Measurements from ENCODE around the gene HS1BP3.

Gene HS1BP3

GRCh38 chr2:20656561-20656960 lies 5.7 kb upstream of the HS1BP3 start:
- Histone ChIP-seq H3K9me3 (ENCODE audit: insufficient read depth, low read depth, low read length) (no peaks in the 10 kb centered on the region), H3K9ac (ENCODE audit: low read depth, low read length) (no peak overlapping the region), H3K27me3 (ENCODE audit: insufficient read depth, low read length) (peaks cover 26% of the 10 kb centered on the region), H3K27ac (ENCODE audit: low read length) (no peak overlapping the region), H3K36me3 (ENCODE audit: insufficient read depth, low read depth, low read length) (no peaks in the 10 kb centered on the region), H3K4me1 (ENCODE audit: insufficient read depth, low read length) (peaks cover 6% of the 10 kb centered on the region; the same call in 1 of the 2 replicates), H3K4me3 (ENCODE audit: low read length) (no peak overlapping the region)

DNA sequence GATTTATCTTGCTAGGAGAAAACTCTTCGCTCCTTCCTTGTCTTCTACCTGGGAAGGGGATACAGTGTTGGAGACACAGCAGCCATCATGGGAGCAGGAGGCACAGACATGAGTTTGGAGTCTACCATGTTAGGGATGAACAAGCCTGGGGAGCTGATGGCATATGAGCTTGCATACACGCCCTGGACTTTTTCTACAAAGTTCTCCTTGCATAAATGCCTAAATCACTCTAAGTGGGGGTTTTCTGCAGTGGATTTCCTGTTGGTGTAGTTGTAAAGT lies 3.6 kb upstream of the HS1BP3 start:
- H3K36me3 ChIP-seq (ENCODE audit: insufficient read depth, low read depth, low read length), result no peaks in the 10 kb centered on the region
- H3K27me3 ChIP-seq (ENCODE audit: insufficient read depth, low read length), result peaks cover 22% of the 10 kb centered on the region
- H3K27ac ChIP-seq (ENCODE audit: low read length), result no peak overlapping the region
- H3K9ac ChIP-seq (ENCODE audit: low read depth, low read length), result no peak overlapping the region
- no peaks in the 10 kb centered on the region for H3K9me3 ChIP-seq (ENCODE audit: insufficient read depth, low read depth, low read length)
- peaks cover 14% of the 10 kb centered on the region; the same call in 1 of the 2 replicates for H3K4me1 ChIP-seq (ENCODE audit: insufficient read depth, low read length)
- H3K4me3 ChIP-seq (ENCODE audit: low read length), result no peak overlapping the region

GRCh38 chr2:20653695-20654534 lies 3.0 kb upstream of the HS1BP3 start:
- H3K4me1 ChIP-seq (ENCODE audit: insufficient read depth, low read length), result peaks cover 14% of the 10 kb centered on the region; the same call in 1 of the 2 replicates
- no peaks in the 10 kb centered on the region for H3K36me3 ChIP-seq (ENCODE audit: insufficient read depth, low read depth, low read length)
- no peak overlapping the region for H3K27ac ChIP-seq (ENCODE audit: low read length)
- H3K4me3 ChIP-seq (ENCODE audit: low read length), result no peak overlapping the region
- no peaks in the 10 kb centered on the region for H3K9me3 ChIP-seq (ENCODE audit: insufficient read depth, low read depth, low read length)
- no peak overlapping the region for H3K9ac ChIP-seq (ENCODE audit: low read depth, low read length)
- H3K27me3 ChIP-seq (ENCODE audit: insufficient read depth, low read length), result peaks cover 20% of the 10 kb centered on the region

- Histone ChIP-seq H3K27me3 (ENCODE audit: insufficient read depth, low read length) (peaks cover 20% of the 10 kb centered on the region), H3K27ac (ENCODE audit: low read length) (no peak overlapping the region), H3K9me3 (ENCODE audit: insufficient read depth, low read depth, low read length) (no peaks in the 10 kb centered on the region), H3K36me3 (ENCODE audit: insufficient read depth, low read depth, low read length) (no peaks in the 10 kb centered on the region), H3K4me1 (ENCODE audit: insufficient read depth, low read length) (peaks cover 14% of the 10 kb centered on the region; the same call in 1 of the 2 replicates), H3K9ac (ENCODE audit: low read depth, low read length) (no peak overlapping the region), H3K4me3 (ENCODE audit: low read length) (no peak overlapping the region)
Measured at GRCh38 chr2:20652673-20653575, 2.0 kb upstream of the HS1BP3 start.

GRCh38 chr2:20652141-20652540 lies 1.2 kb upstream of the HS1BP3 start:
- no peak overlapping the region for H3K9ac ChIP-seq (ENCODE audit: low read depth, low read length)
- H3K36me3 ChIP-seq (ENCODE audit: insufficient read depth, low read depth, low read length), result no peaks in the 10 kb centered on the region
- peaks cover 20% of the 10 kb centered on the region for H3K27me3 ChIP-seq (ENCODE audit: insufficient read depth, low read length)
- H3K9me3 ChIP-seq (ENCODE audit: insufficient read depth, low read depth, low read length), result no peaks in the 10 kb centered on the region
- no peak overlapping the region for H3K27ac ChIP-seq (ENCODE audit: low read length)
- H3K4me1 ChIP-seq (ENCODE audit: insufficient read depth, low read length), result peaks cover 14% of the 10 kb centered on the region; the same call in 1 of the 2 replicates
- no peak overlapping the region for H3K4me3 ChIP-seq (ENCODE audit: low read length)

DNA sequence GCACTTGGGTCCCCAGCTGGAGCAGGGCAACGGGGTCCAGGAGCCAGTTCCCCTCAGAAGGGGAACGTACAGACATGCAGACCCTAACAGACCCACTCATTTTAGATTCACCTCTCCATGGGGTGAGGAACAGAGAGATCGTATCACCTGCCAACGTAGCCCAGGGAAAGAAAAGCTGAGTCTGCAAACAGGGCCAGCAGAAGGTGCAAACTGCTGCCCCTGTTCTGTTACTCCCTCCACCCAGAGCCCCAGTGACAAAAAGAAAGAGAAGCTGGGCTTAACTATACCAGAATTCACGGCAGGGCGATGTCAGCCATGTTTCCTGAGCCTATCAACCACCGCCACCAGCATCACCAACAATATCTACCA lies 817 bp upstream of the HS1BP3 start:
- no peaks in the 10 kb centered on the region for H3K36me3 ChIP-seq (ENCODE audit: insufficient read depth, low read depth, low read length)
- no peaks in the 10 kb centered on the region for H3K9me3 ChIP-seq (ENCODE audit: insufficient read depth, low read depth, low read length)
- peaks cover 14% of the 10 kb centered on the region; the same call in 1 of the 2 replicates for H3K4me1 ChIP-seq (ENCODE audit: insufficient read depth, low read length)
- H3K9ac ChIP-seq (ENCODE audit: low read depth, low read length), result peak overlapping the region; percentile 84; the same call in 1 of the 2 replicates
- peak overlapping the region; percentile 86 for H3K4me3 ChIP-seq (ENCODE audit: low read length)
- H3K27me3 ChIP-seq (ENCODE audit: insufficient read depth, low read length), result peaks cover 20% of the 10 kb centered on the region
- no peak overlapping the region for H3K27ac ChIP-seq (ENCODE audit: low read length)

DNA sequence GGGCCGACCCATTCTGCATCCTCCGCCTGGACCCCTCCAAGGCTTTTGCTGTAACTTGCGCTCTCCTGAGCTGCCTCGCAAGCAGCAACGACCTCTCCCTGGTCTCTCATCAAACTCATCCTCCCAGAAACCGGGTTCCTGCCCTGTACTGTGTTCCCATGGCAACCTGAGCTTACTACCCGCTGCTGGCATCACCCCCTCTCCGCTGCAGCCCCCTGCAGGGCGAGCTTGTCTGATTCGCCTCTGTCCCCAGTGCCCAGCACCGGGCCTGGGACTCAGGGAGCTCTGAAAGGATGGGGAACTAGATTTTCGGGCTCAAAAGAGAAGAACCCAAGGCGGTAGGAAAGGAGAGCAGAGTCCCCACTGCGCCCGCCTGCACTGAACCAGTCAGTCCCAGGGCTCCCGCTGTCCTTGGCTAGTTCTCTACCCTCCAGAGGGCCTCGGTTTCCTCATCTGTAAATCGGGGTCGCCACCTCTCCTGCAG lies 463 bp downstream of the HS1BP3 start:
- Histone ChIP-seq H3K27me3 (ENCODE audit: insufficient read depth, low read length) (peaks cover 20% of the 10 kb centered on the region), H3K9me3 (ENCODE audit: insufficient read depth, low read depth, low read length) (no peaks in the 10 kb centered on the region), H3K9ac (ENCODE audit: low read depth, low read length) (peak overlapping the region; percentile 78), H3K4me1 (ENCODE audit: insufficient read depth, low read length) (peaks cover 8% of the 10 kb centered on the region; the same call in 1 of the 2 replicates), H3K36me3 (ENCODE audit: insufficient read depth, low read depth, low read length) (no peaks in the 10 kb centered on the region), H3K4me3 (ENCODE audit: low read length) (peak overlapping the region; percentile 86), H3K27ac (ENCODE audit: low read length) (no peak overlapping the region)

GRCh38 chr2:20649976-20650375 lies 922 bp downstream of the HS1BP3 start:
- Histone ChIP-seq H3K4me3 (ENCODE audit: low read length) (peak overlapping the region; percentile 86), H3K27ac (ENCODE audit: low read length) (no peak overlapping the region), H3K4me1 (ENCODE audit: insufficient read depth, low read length) (peaks cover 8% of the 10 kb centered on the region; the same call in 1 of the 2 replicates), H3K9me3 (ENCODE audit: insufficient read depth, low read depth, low read length) (no peaks in the 10 kb centered on the region), H3K27me3 (ENCODE audit: insufficient read depth, low read length) (peaks cover 20% of the 10 kb centered on the region), H3K9ac (ENCODE audit: low read depth, low read length) (no peak overlapping the region; the same call in 1 of the 2 replicates), H3K36me3 (ENCODE audit: insufficient read depth, low read depth, low read length) (no peaks in the 10 kb centered on the region)

- H3K36me3 ChIP-seq (ENCODE audit: insufficient read depth, low read depth, low read length), result no peaks in the 10 kb centered on the region
- peaks cover 20% of the 10 kb centered on the region for H3K27me3 ChIP-seq (ENCODE audit: insufficient read depth, low read length)
- H3K4me3 ChIP-seq (ENCODE audit: low read length), result no peak overlapping the region
- H3K9me3 ChIP-seq (ENCODE audit: insufficient read depth, low read depth, low read length), result no peaks in the 10 kb centered on the region
- no peak overlapping the region for H3K27ac ChIP-seq (ENCODE audit: low read length)
- peaks cover 8% of the 10 kb centered on the region; the same call in 1 of the 2 replicates for H3K4me1 ChIP-seq (ENCODE audit: insufficient read depth, low read length)
- no peak overlapping the region for H3K9ac ChIP-seq (ENCODE audit: low read depth, low read length)
Measured at GRCh38 chr2:20649576-20649975, 1.3 kb downstream of the HS1BP3 start.

GRCh38 chr2:20648831-20649230 lies 2.1 kb downstream of the HS1BP3 start:
- Histone ChIP-seq H3K4me1 (ENCODE audit: insufficient read depth, low read length) (peaks cover 8% of the 10 kb centered on the region; the same call in 1 of the 2 replicates), H3K27me3 (ENCODE audit: insufficient read depth, low read length) (peaks cover 20% of the 10 kb centered on the region), H3K27ac (ENCODE audit: low read length) (no peak overlapping the region), H3K9me3 (ENCODE audit: insufficient read depth, low read depth, low read length) (no peaks in the 10 kb centered on the region), H3K4me3 (ENCODE audit: low read length) (no peak overlapping the region), H3K36me3 (ENCODE audit: insufficient read depth, low read depth, low read length) (no peaks in the 10 kb centered on the region), H3K9ac (ENCODE audit: low read depth, low read length) (no peak overlapping the region)

GRCh38 chr2:20648206-20648605 lies 2.7 kb downstream of the HS1BP3 start:
- Histone ChIP-seq H3K4me3 (ENCODE audit: low read length) (no peak overlapping the region), H3K27me3 (ENCODE audit: insufficient read depth, low read length) (peaks cover 20% of the 10 kb centered on the region), H3K4me1 (ENCODE audit: insufficient read depth, low read length) (peaks cover 8% of the 10 kb centered on the region; the same call in 1 of the 2 replicates), H3K36me3 (ENCODE audit: insufficient read depth, low read depth, low read length) (no peaks in the 10 kb centered on the region), H3K27ac (ENCODE audit: low read length) (no peak overlapping the region), H3K9me3 (ENCODE audit: insufficient read depth, low read depth, low read length) (no peaks in the 10 kb centered on the region), H3K9ac (ENCODE audit: low read depth, low read length) (no peak overlapping the region)
